CD4-positive, alpha-beta T cell (primary cell): Measurements from ENCODE around the gene SMIM28. TPM values are rescaled to one million over a fixed set of nuclear protein-coding genes. Genes with fewer than 3 reads are reported as not detected.
"Not testable (repeated sequence)": the region's sequence is repeated elsewhere in the genome, so short reads cannot be mapped to it uniquely, and the experiment has no call there.

Experiments
- ATAC-seq: fragments of 200-7000 bp; cut with Tn5 transposase; one replicate; pipeline ENCODE4 v1.10.0; 2022; ENCODE audit warnings: mild to moderate bottlenecking; ENCODE audit not compliant: poor library complexity
- CTCF ChIA-PET: fragments of 350-600 bp; sonication (Branson Sonifier 250); formaldehyde crosslinking; loops from one replicate; lab custom pipeline; 2021; ENCODE audit warnings: antibody characterized with exemption, inconsistent platforms; lab: Charles Lee
- POLR2A ChIA-PET: fragments of 350-600 bp; sonication (Branson Sonifier 250); formaldehyde crosslinking; loops from one replicate; lab custom pipeline; 2021; ENCODE audit warnings: antibody characterized with exemption, inconsistent platforms; lab: Charles Lee
- DNase-seq, 14 experiments: peaks; one replicate each; pipeline ENCODE4 v3.0.0-alpha.2; 2013 to 2020; ENCODE audit warnings: mixed read lengths in 2 of 14
- H3K27ac ChIP-seq, 2 donors: one replicate each; pipeline versions ENCODE4 v1.5.1 to v1.7.0; 2013; ENCODE audit warnings: low read length in 2 of 2, low read depth in 1 of 2, mild to moderate bottlenecking in 1 of 2
- H3K27me3 ChIP-seq, 2 experiments: 1 replicate in 1 of 2; 2 replicates in 1 of 2; pipeline versions ENCODE4 v1.6.1 to v1.7.0; 2013; ENCODE audit warnings: low read length in 2 of 2, control low read depth in 1 of 2, mild to moderate bottlenecking in 1 of 2, moderate library complexity in 1 of 2; ENCODE audit not compliant: insufficient read depth in 2 of 2, control insufficient read depth in 1 of 2
- H3K36me3 ChIP-seq: one replicate; pipeline ENCODE4 v1.6.1; 2013; ENCODE audit warnings: low read length, control low read depth; ENCODE audit not compliant: insufficient read depth
- H3K4me1 ChIP-seq: one replicate; pipeline ENCODE4 v1.6.1; 2013; ENCODE audit warnings: low read length, control low read depth; ENCODE audit not compliant: insufficient read depth
- H3K4me3 ChIP-seq: one replicate; pipeline ENCODE4 v1.5.1; 2013; ENCODE audit warnings: mild to moderate bottlenecking, low read length, moderate library complexity
- H3K9me3 ChIP-seq, 2 experiments: 1 replicate in 1 of 2; 2 replicates in 1 of 2; pipeline versions ENCODE4 v1.6.1 to v1.7.0; 2013; ENCODE audit warnings: low read length in 2 of 2, mild to moderate bottlenecking in 2 of 2, control low read depth in 1 of 2, moderate library complexity in 1 of 2; ENCODE audit not compliant: control insufficient read depth in 1 of 2, insufficient read depth in 1 of 2
- H3K27ac Mint-ChIP-seq: one replicate; pipeline ENCODE4 v1.8.0; 2020; ENCODE audit warnings: mixed read lengths
- H3K27me3 Mint-ChIP-seq: one replicate; pipeline ENCODE4 v1.8.0; 2021; ENCODE audit warnings: mixed read lengths
- H3K36me3 Mint-ChIP-seq: one replicate; pipeline ENCODE4 v1.8.0; 2021; ENCODE audit warnings: low read depth, mixed read lengths
- H3K4me1 Mint-ChIP-seq: one replicate; pipeline ENCODE4 v1.8.0; 2021; ENCODE audit warnings: low read depth, mixed read lengths
- H3K4me3 Mint-ChIP-seq: one replicate; pipeline ENCODE4 v1.8.0; 2020; ENCODE audit warnings: mild to moderate bottlenecking, mixed read lengths
- H3K9me3 Mint-ChIP-seq: one replicate; pipeline ENCODE4 v1.8.0; 2020; ENCODE audit warnings: mixed read lengths
- CTCF ChIP-seq: fragments of 200-600 bp; IDR thresholded peaks from one replicate; pipeline ENCODE4 v1.8.0; 2022; ENCODE audit warnings: antibody characterized with exemption, mild to moderate bottlenecking
- intact Hi-C, 2 experiments: fragments of 100-400 bp; cut with DNase I in 1 of 2; cut with micrococcal nuclease in 1 of 2; formaldehyde crosslinking; loops; one replicate each; pipeline versions ENCODE4 v1.15.1 to v1.9.0; 2023 to 2025; cut with DNase I, micrococcal nuclease
- total RNA-seq, 174 experiments: library from RNA in 2 of 174; stranded (reverse) in 2 of 174; gene quantifications; one replicate each; pipeline ENCODE4 v1.2.3 and lab custom pipeline; 2021 to 2026

SMIM28 gene
- total RNA-seq, 2 experiments from 2014 or later, result not detected

DNA sequence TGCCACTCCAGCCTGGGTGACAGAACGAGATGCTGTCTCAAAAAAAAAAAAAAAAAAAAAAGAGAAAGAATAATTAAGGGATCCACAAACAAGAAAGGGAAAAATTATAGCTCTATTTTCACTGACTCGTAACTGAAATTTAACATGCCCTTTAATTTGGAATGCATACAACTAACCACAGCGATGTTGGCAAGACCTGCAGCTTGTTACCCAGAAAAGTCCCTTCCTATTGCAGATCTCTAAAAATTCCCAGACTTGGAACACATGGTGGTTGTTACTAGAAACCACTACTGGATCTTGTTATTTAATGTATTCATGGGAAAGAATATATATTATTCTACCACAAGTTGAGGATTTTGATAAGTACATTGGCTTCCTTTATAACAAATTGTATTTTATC, 27.8 kb upstream of the SMIM28 start:
- Mint-ChIP-seq H3K27me3 (peaks cover 30% of the 10 kb centered on the region), H3K36me3 (no peaks in the 10 kb centered on the region)
- CTCF ChIA-PET, result interaction anchor here (0.6 to 0.7 kb wide), 2 partner anchors 25 to 194 kb away, joined by 3 read pairs; no protein-coding TSS in a partner anchor

GRCh38 chr6:138357928-138358327, 19.8 kb upstream of the SMIM28 start:
- intact Hi-C loops, result no loop called here
- H3K4me1 ChIP-seq, result no peaks in the 10 kb centered on the region
- no peaks in the 10 kb centered on the region for H3K9me3 ChIP-seq
- no peak for DNase-seq
- H3K27me3 Mint-ChIP-seq, result peaks cover 21% of the 10 kb centered on the region
- no peaks in the 10 kb centered on the region for H3K27me3 ChIP-seq
- no peaks in the 10 kb centered on the region for H3K9me3 Mint-ChIP-seq
- CTCF ChIA-PET, result no interaction called here
- no peak overlapping the region for H3K27ac Mint-ChIP-seq
- TF ChIP-seq CTCF, result no peak
- POLR2A ChIA-PET, result no interaction called here
- H3K27ac ChIP-seq, result no peak overlapping the region
- no peaks in the 10 kb centered on the region for H3K36me3 Mint-ChIP-seq
- H3K4me3 ChIP-seq, result no peak overlapping the region
- H3K36me3 ChIP-seq, result no peaks in the 10 kb centered on the region
- ATAC-seq, result no peak
- no peaks in the 10 kb centered on the region for H3K4me1 Mint-ChIP-seq
- H3K4me3 Mint-ChIP-seq, result no peak overlapping the region

More for the DNA sequence above, 27.8 kb upstream of the SMIM28 start:
- DNase-seq, result no peak
- H3K36me3 ChIP-seq, result no peaks in the 10 kb centered on the region
- no peak overlapping the region for H3K27ac Mint-ChIP-seq
- no peaks in the 10 kb centered on the region for H3K9me3 Mint-ChIP-seq
- H3K9me3 ChIP-seq, result no peaks in the 10 kb centered on the region
- no peak overlapping the region for H3K4me3 Mint-ChIP-seq
- POLR2A ChIA-PET, result no interaction called here
- H3K4me3 ChIP-seq, result no peak overlapping the region
- H3K27ac ChIP-seq, result no peak overlapping the region
- peaks cover 4 to 7% of the 10 kb centered on the region in 2 experiments for H3K27me3 ChIP-seq
- no peaks in the 10 kb centered on the region for H3K4me1 ChIP-seq
- ATAC-seq, result no peak
- no peak for TF ChIP-seq CTCF
- intact Hi-C loops, result no loop called here
- H3K4me1 Mint-ChIP-seq, result no peaks in the 10 kb centered on the region

GRCh38 chr6:138368684-138369083, 9.0 kb upstream of the SMIM28 start:
- H3K9me3 ChIP-seq, H3K27ac ChIP-seq, H3K9me3 Mint-ChIP-seq, H3K27ac Mint-ChIP-seq, H3K27me3 ChIP-seq, H3K4me1 Mint-ChIP-seq, H3K4me1 ChIP-seq, intact Hi-C loops, H3K36me3 ChIP-seq, ATAC-seq, H3K4me3 Mint-ChIP-seq, H3K36me3 Mint-ChIP-seq, H3K4me3 ChIP-seq, CTCF ChIA-PET, DNase-seq: not testable (repeated sequence)
- H3K27me3 Mint-ChIP-seq, result peaks cover 30% of the 10 kb centered on the region
- POLR2A ChIA-PET, result interaction anchor here (0.6 kb wide), 1 partner anchor 395 kb away, joined by 3 read pairs; no protein-coding TSS in a partner anchor
